ENCODE results near the gene PTBP3.
"Not testable (repeated sequence)": the region's sequence is repeated elsewhere in the genome, so short reads cannot be mapped to it uniquely, and the experiment has no call there.

PTBP3 gene

DNA sequence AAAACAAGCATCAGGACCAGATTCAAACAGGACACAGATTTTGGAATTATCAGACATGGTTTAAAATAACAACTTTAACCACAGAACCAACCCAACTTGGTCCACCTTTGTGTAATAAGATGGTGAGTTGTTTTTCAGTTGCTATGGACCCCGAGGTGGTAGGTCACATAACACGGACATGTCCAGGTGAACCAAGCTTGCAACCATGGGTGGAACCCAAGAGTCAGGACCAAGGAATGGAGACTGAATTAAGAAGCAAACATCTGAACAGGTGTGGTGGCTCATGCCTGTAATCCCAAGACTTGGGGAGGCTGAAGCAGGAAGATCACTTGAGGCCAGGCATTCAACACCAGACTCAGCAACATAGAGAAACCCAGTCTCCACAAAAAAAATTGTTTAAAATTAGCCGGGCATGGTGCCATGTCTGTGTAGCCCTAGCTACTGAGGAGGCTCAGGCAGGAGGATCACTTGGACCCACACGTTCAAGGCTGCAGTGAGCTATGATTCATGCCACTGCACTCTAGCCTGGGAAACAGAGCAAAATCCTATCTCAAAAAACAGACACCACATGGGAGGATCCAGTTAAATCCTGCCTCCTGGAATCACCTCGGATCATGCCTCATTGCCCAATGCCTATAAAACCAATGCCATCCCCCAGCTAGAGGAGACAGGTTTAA lies 10.6 kb downstream of the PTBP3 start:
- DNase-seq (ENCODE audit: low read depth): no peak

DNA sequence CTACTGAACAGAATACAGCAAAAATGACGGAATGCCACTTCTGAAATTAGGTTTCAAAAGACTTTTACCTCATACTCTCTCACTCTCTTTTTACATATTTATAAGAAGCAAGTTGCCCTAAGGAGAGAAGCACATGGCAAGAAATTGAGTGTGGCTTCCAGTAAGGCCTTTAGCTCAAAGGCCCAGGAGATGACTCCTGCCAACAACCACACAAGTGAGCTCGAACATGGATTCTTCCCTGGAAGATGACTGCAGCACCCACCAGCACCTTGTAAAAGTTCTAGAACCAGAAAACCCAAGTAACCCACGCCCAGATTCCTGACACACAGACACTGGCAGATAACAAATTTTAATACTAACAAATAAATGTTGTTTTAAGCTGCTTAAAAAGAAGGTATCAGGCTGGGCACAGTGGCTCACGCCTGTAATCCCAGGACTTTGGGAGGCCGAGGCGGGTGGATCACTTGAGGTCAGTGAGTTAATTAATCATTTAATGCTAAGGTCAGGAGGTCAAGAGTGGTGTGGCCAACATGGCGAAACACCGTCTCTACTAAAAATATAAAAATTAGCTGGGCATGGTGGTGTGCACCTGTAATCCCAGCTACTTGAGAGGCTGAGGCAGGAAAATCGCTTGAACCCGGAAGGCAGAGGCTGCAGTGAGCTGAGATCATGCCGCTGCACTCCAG lies 17.0 kb downstream of the PTBP3 start:
- DNase-seq (ENCODE audit: low read depth): no peak

DNA sequence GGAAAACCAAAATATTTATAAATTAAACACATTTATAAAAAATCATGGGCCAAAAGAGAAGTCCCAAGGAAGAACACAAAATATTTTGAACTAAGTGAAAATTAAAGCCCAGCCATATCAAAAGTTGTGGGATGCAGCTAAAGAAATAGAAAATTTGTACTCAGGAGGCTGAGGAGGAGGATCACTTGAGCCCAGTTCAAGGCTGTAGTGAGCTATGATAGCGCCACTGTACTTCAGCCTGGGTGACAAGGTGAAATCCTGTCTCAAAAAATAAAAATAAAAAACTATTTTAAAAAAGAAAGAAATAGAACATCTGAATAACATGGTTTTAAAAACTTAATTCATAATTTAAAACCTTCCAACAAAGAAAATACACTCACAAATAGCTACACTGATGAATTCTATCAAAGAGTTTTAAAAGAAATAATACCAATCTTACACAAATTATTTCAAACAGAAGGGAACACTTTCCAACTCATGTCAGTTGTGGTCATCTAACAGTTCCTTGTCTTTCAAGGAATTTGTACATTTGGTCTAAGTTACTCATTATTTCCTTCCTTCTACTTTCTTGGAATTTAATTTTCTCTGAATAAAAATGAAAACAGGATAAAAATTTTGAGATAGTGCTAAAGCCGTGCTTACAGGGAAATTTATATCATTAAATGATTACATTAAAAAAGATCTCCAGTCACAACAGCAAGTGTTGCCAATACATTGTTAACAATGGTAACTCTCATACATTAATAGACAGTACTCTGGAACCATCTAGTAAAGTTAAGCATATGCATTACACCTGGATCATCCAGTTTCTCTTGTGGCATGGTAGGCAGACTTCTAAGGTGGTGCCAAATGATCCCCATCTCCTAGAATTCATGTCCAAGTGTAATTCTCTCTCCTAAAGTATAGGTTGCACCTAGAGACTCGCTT lies 17.8 kb downstream of the PTBP3 start:
- no peak for DNase-seq (ENCODE audit: low read depth)

DNA sequence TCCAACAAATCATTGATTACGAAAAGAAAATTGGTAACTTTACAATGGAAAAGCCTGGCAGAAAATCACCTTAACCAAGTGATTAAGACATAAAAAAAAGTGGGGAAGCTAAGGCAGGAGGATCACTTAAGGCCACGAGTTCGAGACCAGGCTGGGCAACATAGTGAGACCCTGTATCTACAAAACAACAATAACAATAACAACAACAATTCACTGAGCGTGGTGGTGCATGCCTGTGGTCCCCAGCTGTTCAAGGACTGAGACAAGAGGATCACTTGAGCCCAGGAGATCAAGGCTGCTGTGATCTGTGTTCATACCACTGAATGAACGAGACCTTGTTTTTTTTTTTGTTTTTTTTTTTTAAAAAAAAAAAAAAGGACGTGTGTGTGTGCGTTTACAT lies 21.3 kb downstream of the PTBP3 start:
- DNase-seq (ENCODE audit: low read depth): no peak

DNA sequence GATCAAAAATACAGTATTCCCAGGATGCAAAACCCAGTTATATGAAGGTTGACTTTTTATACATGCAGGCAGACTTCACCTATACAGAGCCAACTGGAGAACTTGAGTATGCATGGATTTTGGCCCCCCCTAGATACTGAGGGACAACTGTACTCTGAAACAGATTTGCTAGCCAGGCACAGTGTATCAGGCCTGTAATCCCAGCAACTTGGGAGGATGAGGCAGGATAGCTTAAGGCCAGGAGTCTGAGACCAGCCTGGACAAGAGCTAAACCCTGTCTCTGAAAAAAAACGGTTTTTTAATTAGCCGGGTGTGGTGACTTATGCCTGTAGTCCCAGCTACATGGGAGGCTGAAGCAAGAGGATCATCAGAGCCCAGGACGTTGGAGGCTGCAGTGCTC lies 21.9 kb downstream of the PTBP3 start:
- no peak for DNase-seq (ENCODE audit: low read depth)

DNA sequence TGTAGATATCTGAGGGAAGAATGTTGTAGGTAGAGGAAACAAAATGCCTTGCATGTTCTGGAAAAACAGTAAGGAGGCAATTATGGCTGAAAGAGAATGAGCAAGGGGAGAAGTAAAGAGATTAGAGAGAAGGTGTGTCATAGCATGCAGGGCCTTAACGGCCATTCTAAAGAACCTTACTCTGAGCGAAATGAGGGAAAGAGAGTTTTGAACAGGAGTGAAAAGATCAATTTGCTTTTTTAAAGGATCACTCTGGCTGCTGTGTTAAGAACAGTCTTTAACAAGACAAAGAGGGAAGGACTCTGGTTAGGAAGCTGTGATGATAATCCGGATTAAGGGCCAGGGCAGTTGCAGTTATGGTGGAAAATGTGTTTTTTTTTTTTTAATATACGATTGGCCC lies 22.6 kb downstream of the PTBP3 start:
- no peak for DNase-seq (ENCODE audit: low read depth)

DNA sequence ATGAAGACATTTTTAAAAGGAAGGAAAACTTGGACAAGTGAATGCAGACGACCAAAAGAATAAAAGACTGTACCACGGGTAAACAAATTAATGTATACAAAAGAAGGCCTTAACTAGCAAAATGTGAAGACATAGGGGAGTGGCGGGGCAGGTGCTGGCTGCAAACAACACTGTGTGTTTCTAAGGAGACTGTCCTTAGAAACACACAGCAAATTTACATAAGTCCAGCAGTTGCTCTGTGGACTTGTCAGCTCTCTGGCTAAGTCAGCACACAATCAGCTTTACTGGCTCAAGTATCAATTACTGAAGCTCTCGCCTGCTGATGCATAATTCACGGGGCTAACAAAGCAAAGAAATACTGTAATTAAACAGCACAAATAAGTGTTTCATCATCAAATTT lies 24.8 kb downstream of the PTBP3 start:
- DNase-seq (ENCODE audit: low read depth): no peak

DNA sequence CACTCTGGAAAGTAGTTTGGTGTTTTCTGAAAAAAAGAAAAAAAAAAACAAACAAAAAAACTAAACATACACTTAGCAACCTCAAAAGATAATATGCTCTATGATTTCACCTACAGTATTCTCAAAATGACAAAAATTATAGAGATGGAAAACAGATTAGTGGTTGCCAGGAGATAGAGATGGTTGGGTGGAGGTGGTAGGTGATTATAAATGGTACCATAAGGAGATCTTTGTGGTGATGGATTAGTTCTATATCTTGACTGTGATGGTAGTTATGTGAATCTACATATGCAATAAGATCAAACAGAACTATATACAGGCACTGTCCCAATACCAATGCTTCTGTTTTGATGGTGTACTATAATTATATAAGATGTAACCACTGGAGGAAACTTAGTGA lies 32.0 kb downstream of the PTBP3 start:
- DNase-seq (ENCODE audit: low read depth): no peak

DNA sequence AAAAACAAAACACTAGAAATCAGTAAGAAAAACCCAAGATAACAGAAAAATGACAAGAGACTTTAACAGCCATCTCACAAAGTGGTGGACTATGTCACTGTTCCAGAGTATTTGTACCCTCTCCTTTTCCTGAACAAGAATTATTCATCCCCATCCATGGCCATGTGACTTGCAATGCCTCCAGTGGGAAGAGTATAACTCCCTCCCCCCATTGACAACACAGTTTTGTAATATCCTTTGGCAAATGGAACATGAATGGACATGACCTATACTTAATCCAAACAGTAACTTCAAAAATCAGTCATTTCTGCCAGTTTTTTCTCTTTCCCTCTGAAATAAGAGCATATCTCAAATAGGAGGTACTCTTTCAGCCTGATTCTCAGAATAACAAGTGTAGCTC lies 33.9 kb downstream of the PTBP3 start:
- no peak for DNase-seq (ENCODE audit: low read depth)

DNA sequence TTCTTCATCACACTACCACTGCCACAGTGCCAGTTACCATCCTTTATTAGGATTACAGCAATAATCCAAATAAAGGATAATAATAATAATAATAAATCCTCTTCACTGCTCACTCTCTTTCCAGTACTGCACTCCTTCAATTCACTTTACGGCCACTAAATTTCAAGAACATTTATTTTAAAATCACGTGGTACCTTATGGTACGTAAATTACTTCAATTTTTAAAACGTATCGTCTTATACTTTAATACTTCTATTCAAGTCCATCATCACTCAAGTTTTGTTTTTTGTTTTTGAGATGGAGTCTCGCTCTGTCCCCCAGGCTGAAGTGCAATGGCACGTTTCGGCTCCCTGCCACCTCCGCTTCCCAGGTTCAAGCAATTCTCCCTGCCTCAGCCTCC lies 36.5 kb downstream of the PTBP3 start:
- no peak for DNase-seq (ENCODE audit: low read depth)

DNA sequence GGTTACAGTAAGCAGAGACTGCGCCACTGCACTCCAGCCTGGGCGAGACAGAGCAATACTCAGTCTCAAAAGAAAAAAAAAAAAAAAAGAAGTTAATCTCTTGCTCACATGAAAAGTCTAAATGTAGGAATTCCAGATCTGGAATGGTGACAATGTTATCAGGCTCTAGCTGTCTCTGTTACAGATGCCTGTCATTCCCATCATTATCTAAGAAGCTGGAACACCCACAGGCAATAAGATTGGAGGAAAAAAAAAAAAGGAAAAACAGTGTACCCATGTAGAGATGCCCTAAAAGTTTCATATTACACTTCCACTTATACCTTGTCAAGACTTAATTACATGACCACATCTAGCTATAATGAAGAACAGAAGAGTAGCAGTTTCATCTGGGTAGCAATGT lies 38.2 kb downstream of the PTBP3 start:
- DNase-seq (ENCODE audit: low read depth): no peak

DNA sequence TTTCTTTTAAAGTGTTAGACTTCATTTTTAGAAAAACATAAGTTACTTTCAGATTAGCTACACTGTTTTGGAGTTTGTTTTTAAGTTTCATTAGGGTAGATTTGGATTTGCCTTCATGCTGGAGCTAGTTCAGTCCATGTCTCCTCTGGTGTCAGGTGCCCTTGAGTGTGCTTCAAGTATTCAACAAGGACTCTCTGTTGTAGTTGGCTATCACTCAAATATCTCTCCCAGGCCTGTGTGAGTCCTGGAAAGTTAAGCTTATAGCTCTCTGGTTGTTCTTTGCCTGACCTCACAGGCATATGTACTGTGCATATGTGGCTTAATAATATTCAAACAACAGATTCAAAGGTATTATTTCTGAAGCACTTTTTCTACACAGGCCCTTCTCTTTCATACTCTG lies 45.4 kb downstream of the PTBP3 start:
- DNase-seq (ENCODE audit: low read depth): no peak

DNA sequence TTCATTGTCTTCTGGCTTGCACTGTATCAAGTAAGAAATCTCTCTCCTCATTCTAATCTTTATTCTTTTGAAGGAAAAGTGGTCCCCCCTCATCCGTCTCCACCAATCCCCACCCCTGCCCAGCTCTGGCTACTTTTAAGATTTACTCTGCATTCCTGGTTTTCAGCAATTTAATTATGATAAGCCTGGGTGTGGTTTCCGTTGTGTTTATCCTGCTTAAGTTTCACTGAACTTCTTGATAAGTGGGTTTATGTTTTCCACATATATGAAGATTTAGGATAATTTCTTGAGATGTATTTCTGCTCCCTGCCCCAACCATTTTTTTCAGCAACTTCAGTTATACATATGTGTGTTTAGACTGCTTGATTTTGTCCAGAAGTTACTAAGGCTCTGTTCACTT lies 46.5 kb downstream of the PTBP3 start:
- DNase-seq (ENCODE audit: low read depth): no peak

DNA sequence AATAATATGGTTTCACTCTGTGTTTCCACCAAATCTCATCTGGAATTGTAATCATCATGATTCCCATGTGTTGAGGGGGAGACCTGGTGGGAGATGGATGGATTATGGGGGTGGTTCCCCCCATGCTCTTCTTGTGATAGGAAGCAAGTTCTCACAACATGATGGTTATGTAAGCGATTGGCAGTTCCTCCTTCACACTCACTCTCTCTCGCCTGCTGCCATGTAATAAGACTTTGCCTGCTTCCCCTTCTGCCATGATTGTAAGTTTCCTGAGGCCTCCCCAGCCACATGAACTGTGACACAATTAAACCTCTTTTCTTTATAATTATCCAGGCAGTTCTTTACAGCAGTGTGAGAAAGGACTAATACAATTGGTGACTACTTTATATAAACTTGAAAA lies 48.4 kb downstream of the PTBP3 start:
- DNase-seq (ENCODE audit: low read depth): no peak

DNA sequence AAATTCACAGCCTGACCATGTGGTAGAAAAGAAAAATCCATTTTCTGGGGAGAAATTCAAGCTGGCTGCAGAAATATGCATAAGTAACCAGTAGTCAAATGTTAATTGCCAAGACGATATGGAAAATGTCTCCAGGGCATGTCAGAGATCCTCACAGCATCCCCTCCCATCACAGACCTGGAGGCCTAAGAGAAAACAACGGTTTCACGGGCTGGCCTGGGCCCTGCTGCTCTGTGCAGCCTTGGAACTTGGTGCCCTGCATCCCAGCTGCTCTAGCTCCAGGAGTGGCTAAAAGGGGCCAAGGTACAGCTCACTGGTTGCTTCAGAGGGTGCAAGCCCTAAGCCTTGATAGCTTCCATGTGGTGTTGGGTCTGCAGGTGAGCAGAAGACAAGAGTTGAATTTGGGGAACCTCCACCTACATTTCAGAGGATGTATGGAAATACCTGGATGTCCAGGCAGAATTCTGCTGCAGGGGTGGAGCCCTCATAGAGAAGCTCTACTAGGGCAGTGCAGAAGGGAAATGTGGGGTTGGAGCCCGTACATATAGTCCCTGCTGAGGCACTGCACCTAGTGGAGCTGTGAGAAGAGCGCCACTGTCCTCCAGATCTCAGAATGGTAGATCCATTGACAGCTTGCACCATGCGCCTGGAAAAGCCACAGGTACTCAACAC lies 49.7 kb downstream of the PTBP3 start:
- DNase-seq (ENCODE audit: low read depth): no peak

DNA sequence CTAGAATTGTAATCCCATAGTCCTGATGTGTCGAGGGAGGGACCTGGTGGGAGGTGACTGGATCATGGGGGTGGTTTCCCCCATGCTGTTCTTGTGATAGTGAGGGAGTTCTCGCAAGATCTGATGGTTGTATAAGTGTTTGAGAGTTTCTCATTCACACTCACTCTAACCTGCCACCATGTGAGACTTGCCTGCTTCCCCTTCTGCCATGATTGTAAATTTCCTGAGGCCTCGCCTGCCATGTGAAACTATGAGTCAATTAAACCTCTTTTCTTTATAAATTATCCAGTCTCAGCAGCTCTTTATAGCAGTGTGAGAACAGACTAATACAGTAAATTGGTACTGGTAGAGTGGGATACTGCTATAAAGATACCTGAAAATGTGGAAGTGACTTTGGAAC lies 50.6 kb downstream of the PTBP3 start:
- DNase-seq (ENCODE audit: low read depth): not testable (repeated sequence)

DNA sequence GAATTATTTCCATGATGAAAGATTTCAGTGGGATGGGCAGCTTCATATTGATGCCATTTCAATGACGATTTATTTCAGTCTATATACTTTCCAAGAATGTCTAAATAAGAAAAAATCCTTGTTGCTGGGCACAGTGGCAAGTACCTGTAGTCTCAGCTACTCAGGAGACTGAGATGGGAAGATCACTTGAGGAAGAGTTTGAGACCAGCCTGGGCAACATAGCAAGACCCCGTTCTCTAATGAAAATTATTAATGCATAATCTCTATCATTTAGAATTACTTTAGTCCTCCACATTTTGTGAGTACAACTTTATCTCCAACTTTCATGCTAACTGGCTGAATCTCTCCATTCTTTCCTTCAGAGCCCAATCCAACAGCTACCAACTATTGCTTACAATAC lies 52.5 kb downstream of the PTBP3 start:
- no peak for DNase-seq (ENCODE audit: low read depth)

DNA sequence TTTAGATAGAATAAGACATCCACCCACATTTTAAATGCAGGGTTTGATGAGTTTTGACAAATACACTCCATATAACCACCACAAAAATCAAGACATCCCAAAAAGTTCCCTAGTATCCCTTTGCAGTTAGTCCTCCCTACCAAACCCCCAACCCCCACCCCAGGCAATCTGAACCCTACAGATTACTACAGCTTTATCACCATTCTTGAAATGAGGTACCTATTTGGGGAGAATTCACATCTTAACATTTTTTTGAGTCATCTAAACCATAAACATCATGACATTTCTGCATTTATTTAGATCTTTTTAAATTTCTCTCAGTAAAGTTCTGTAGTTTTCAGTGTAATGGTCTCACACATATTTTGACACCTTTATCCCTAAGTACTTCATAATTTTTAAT lies 53.9 kb downstream of the PTBP3 start:
- no peak for DNase-seq (ENCODE audit: low read depth)

DNA sequence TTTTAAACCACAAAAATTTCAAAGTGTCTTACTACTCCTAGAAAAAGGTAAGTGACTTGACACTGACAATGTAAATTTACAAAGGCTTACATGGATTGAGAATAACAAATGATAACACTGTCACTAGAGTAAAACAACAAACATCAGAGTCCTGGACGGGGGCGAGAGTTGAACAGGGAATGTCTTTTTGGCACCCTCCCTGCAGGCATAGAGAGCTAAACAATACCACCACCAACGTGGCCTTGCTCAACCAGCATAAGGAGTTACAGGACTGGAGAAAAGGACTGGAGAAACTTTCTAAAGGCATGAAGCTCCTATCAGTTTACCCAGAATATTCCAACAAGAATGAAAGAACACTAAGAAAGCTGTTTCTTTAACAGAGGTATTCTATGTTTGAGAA lies 55.3 kb downstream of the PTBP3 start:
- DNase-seq (ENCODE audit: low read depth): no peak

DNA sequence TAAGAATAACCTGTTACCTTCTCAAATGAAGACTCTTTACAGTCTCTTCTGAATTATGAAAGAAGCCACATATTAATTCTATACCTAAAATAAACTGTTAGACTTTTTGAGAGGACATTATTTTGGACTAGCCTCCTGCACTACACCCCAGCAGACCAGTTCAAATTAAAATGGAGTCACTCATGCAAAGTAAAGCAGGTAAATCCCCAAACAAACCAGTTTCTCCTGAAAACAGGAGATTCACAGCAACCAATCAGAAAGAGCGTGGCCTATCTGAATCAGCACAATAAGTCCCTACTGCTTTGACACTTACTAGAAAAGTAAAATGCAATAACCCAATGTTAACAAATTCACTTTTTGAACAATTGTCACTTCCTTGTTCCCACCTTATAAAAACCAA lies 58.8 kb downstream of the PTBP3 start:
- DNase-seq (ENCODE audit: low read depth): no peak

DNA sequence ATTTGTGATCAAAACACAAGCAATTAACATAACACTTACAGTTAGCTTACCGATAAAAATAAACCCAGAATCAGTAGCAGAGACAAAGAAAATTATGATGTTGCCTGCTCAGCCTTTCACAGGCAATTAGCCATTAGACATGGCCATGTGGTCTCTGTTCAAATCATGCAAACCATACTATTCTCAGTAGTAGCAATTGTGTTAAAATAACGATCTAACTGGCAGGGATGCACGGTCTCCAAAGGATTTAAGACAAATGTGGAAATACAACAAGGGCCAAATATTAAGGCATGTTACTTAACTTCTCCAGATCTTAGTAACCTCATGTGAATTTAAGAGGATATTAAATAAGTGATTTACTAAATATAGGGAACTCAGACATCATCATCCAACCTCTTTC lies 59.5 kb downstream of the PTBP3 start:
- DNase-seq (ENCODE audit: low read depth): no peak

DNA sequence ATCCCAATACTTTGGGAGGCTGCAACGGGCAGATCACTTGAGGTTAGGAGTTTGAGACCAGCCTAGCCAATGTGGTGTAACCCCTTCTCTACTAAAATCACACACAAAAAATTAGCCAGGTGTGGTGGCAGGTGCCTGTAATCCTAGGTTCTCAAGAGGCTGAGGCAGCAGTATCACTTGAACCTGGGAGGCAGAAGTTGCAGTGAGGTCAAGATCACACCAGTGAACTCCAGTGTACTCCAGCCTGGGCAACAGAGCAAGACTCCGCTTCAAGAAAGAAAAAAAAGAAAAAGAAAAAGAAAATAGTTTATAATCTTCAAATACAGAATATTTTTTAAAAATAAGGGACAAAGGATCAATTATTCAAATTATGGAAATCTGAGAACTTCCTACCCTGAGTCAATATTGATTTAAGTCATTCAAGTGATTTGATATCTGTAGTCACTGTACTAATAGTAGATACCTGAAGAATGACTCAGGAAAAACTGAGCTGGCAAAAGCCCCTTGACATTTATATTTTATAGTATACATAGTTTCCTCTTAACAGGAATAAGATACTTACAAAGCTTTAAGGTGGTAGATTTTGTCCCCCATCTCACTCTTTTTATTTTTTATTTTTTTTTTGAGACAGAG lies 61.8 kb downstream of the PTBP3 start:
- no peak for DNase-seq (ENCODE audit: low read depth)
